HG03460 (cell line): ENCODE data around the gene PLXNA1.

Experiments used
- ATAC-seq: cut with Tn5 transposase; IDR thresholded peaks from one replicate; pipeline ENCODE4 v1.9.1; 2021; ENCODE audit not compliant: unreplicated experiment

PLXNA1 gene

GRCh38 chr3:126982471-126983175 lies at the start of gene PLXNA1:
PLXNA1 (plus strand) TSS chr3:126983115; CDS start chr3:126988594, 5,479 bp downstream.
- ATAC-seq: peak; percentile 62

- no peak for ATAC-seq
These were observed 48.8 kb upstream of the PLXNA1 start for GRCh38 chr3:126934031-126934531.

- ATAC-seq: no peak
These were observed 47.9 kb upstream of the PLXNA1 start for GRCh38 chr3:126934991-126935390.

GRCh38 chr3:126935756-126936509 lies 47.0 kb upstream of the PLXNA1 start:
- no peak for ATAC-seq

- no peak for ATAC-seq
These were observed 46.0 kb upstream of the PLXNA1 start for GRCh38 chr3:126936853-126937425.

GRCh38 chr3:126937533-126937932 lies 45.4 kb upstream of the PLXNA1 start:
- no peak for ATAC-seq

- ATAC-seq: no peak
These were observed 44.9 kb upstream of the PLXNA1 start for GRCh38 chr3:126937973-126938372.

- ATAC-seq: no peak
These were observed 44.2 kb upstream of the PLXNA1 start for GRCh38 chr3:126938520-126939337.

GRCh38 chr3:126939338-126939718 lies 43.6 kb upstream of the PLXNA1 start:
- ATAC-seq: no peak

- no peak for ATAC-seq
These were observed 43.2 kb upstream of the PLXNA1 start for GRCh38 chr3:126939733-126940132.

GRCh38 chr3:126941721-126942270 lies 41.1 kb upstream of the PLXNA1 start:
- ATAC-seq: no peak

GRCh38 chr3:126944089-126944965 lies 38.6 kb upstream of the PLXNA1 start:
- ATAC-seq: no peak

GRCh38 chr3:126945171-126945721 lies 37.7 kb upstream of the PLXNA1 start:
- no peak for ATAC-seq

GRCh38 chr3:126945891-126946290 lies 37.0 kb upstream of the PLXNA1 start:
- no peak for ATAC-seq

GRCh38 chr3:126946405-126946804 lies 36.5 kb upstream of the PLXNA1 start:
- ATAC-seq: no peak

GRCh38 chr3:126947429-126947828 lies 35.5 kb upstream of the PLXNA1 start:
- ATAC-seq: no peak

GRCh38 chr3:126948980-126949535 lies 33.9 kb upstream of the PLXNA1 start:
- ATAC-seq: no peak

- no peak for ATAC-seq
These were observed 31.4 kb upstream of the PLXNA1 start for GRCh38 chr3:126951561-126951960.
